T-helper 1 cell treated with Interleukin-12 subunit alpha and Interleukin-12 subunit beta and Interleukin-4 antibody, amounts not matched to agents 30 μg/mL and 1 μg/mL, for 36 hours (primary cell): ENCODE results near the gene OXCT2.
"Not testable (repeated sequence)": the region's sequence is repeated elsewhere in the genome, so short reads cannot be mapped to it uniquely, and the experiment has no call there.

Experiments used
- H3K27ac Mint-ChIP-seq: one replicate; pipeline ENCODE4 v1.8.0; 2021; ENCODE audit warnings: mild to moderate bottlenecking, mixed read lengths
- H3K27me3 Mint-ChIP-seq: one replicate; pipeline ENCODE4 v1.8.0; 2021; ENCODE audit warnings: low read depth, mixed read lengths
- H3K36me3 Mint-ChIP-seq: one replicate; pipeline ENCODE4 v1.8.0; 2021; ENCODE audit warnings: low read depth, mixed read lengths
- H3K4me1 Mint-ChIP-seq: one replicate; pipeline ENCODE4 v1.8.0; 2021; ENCODE audit warnings: low read depth, mixed read lengths
- H3K4me3 Mint-ChIP-seq: one replicate; pipeline ENCODE4 v1.8.0; 2021; ENCODE audit warnings: mild to moderate bottlenecking, moderate library complexity, mixed read lengths
- H3K9me3 Mint-ChIP-seq: one replicate; pipeline ENCODE4 v1.8.0; 2021; ENCODE audit warnings: mixed read lengths

OXCT2 gene

GRCh38 chr1:39777896-39778295 lies 6.7 kb upstream of the OXCT2 start:
- not testable (repeated sequence) for H3K4me3 Mint-ChIP-seq, H3K36me3 Mint-ChIP-seq, H3K27ac Mint-ChIP-seq, H3K9me3 Mint-ChIP-seq, H3K27me3 Mint-ChIP-seq, H3K4me1 Mint-ChIP-seq

GRCh38 chr1:39777306-39777705 lies 6.2 kb upstream of the OXCT2 start:
- Mint-ChIP-seq H3K27me3 (peaks cover 6% of the 10 kb centered on the region), H3K9me3 (no peaks in the 10 kb centered on the region), H3K4me1 (no peaks in the 10 kb centered on the region), H3K36me3 (no peaks in the 10 kb centered on the region), H3K4me3 (no peak overlapping the region), H3K27ac (peak overlapping the region; percentile 31)

GRCh38 chr1:39776886-39777285 lies 5.7 kb upstream of the OXCT2 start:
- Mint-ChIP-seq H3K4me3 (no peak overlapping the region), H3K27me3 (peaks cover 6% of the 10 kb centered on the region), H3K9me3 (no peaks in the 10 kb centered on the region), H3K4me1 (no peaks in the 10 kb centered on the region), H3K36me3 (no peaks in the 10 kb centered on the region), H3K27ac (no peak overlapping the region)

GRCh38 chr1:39776400-39776713 lies 5.2 kb upstream of the OXCT2 start:
- Mint-ChIP-seq H3K27me3 (peaks cover 6% of the 10 kb centered on the region), H3K4me1 (no peaks in the 10 kb centered on the region), H3K27ac (no peak overlapping the region), H3K36me3 (no peaks in the 10 kb centered on the region), H3K4me3 (no peak overlapping the region), H3K9me3 (no peaks in the 10 kb centered on the region)

GRCh38 chr1:39775676-39776399 lies 4.7 kb upstream of the OXCT2 start:
- H3K27ac Mint-ChIP-seq, H3K4me3 Mint-ChIP-seq, H3K36me3 Mint-ChIP-seq, H3K4me1 Mint-ChIP-seq, H3K9me3 Mint-ChIP-seq, H3K27me3 Mint-ChIP-seq: not testable (repeated sequence)

- not testable (repeated sequence) for H3K4me1 Mint-ChIP-seq, H3K27me3 Mint-ChIP-seq, H3K36me3 Mint-ChIP-seq, H3K27ac Mint-ChIP-seq, H3K4me3 Mint-ChIP-seq, H3K9me3 Mint-ChIP-seq
Observed at GRCh38 chr1:39775141-39775540, 4.0 kb upstream of the OXCT2 start.

- not testable (repeated sequence) for H3K27me3 Mint-ChIP-seq, H3K36me3 Mint-ChIP-seq, H3K4me3 Mint-ChIP-seq, H3K9me3 Mint-ChIP-seq, H3K27ac Mint-ChIP-seq, H3K4me1 Mint-ChIP-seq
Observed at GRCh38 chr1:39773369-39773979, 2.3 kb upstream of the OXCT2 start.

- not testable (repeated sequence) for H3K36me3 Mint-ChIP-seq, H3K4me1 Mint-ChIP-seq, H3K9me3 Mint-ChIP-seq, H3K27ac Mint-ChIP-seq, H3K27me3 Mint-ChIP-seq
- peak overlapping the region; percentile 25 for H3K4me3 Mint-ChIP-seq
Observed at GRCh38 chr1:39770100-39771021, 787 bp downstream of the OXCT2 start.

GRCh38 chr1:39769502-39769901 lies 1.6 kb downstream of the OXCT2 start:
- H3K36me3 Mint-ChIP-seq, H3K27ac Mint-ChIP-seq, H3K4me1 Mint-ChIP-seq, H3K4me3 Mint-ChIP-seq, H3K27me3 Mint-ChIP-seq, H3K9me3 Mint-ChIP-seq: not testable (repeated sequence)

GRCh38 chr1:39766466-39766865 lies 4.7 kb downstream of the OXCT2 start:
- H3K36me3 Mint-ChIP-seq, H3K9me3 Mint-ChIP-seq, H3K4me3 Mint-ChIP-seq, H3K4me1 Mint-ChIP-seq, H3K27me3 Mint-ChIP-seq, H3K27ac Mint-ChIP-seq: not testable (repeated sequence)

GRCh38 chr1:39764512-39764911 lies 6.6 kb downstream of the OXCT2 start:
- not testable (repeated sequence) for H3K27ac Mint-ChIP-seq, H3K36me3 Mint-ChIP-seq, H3K27me3 Mint-ChIP-seq, H3K9me3 Mint-ChIP-seq, H3K4me3 Mint-ChIP-seq, H3K4me1 Mint-ChIP-seq

- not testable (repeated sequence) for H3K36me3 Mint-ChIP-seq, H3K27ac Mint-ChIP-seq, H3K9me3 Mint-ChIP-seq, H3K4me3 Mint-ChIP-seq, H3K27me3 Mint-ChIP-seq, H3K4me1 Mint-ChIP-seq
Observed at GRCh38 chr1:39763619-39764374, 7.4 kb downstream of the OXCT2 start.

GRCh38 chr1:39762550-39763540 lies 8.3 kb downstream of the OXCT2 start:
- Mint-ChIP-seq H3K4me3 (no peak overlapping the region), H3K27ac (no peak overlapping the region), H3K27me3 (no peaks in the 10 kb centered on the region), H3K9me3 (no peaks in the 10 kb centered on the region), H3K4me1 (no peaks in the 10 kb centered on the region), H3K36me3 (peaks cover 2% of the 10 kb centered on the region)
